ENCODE measurements around the gene HLA-DRB1.
"Not testable (repeated sequence)": the region's sequence is repeated elsewhere in the genome, so short reads cannot be mapped to it uniquely, and the experiment has no call there.

HLA-DRB1 gene

GRCh38 chr6:32562940-32563339, 26.7 kb downstream of the HLA-DRB1 start:
- DNase-seq (ENCODE audit: low read depth in 4 of 4, low spot score in 1 of 4), result no peak

DNA sequence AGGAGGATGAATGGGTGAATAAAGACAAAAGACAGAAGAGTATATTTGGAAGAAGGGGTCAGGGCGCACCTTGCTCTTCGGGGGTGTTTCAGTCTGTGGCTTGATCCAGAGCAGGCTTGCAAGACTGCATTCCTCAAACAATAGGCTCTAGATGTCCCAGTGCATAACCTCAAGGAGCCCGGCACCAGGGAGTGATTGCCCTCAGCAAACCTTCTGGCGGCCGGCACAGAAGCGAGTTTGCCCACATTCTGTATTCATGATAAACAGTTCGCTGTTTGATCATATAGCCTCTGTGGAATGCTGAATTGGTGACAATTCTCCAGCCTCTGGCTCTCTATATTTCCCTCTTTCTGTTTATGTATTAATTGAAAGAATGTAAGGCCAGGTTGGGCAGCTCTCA, 29.9 kb downstream of the HLA-DRB1 start:
- DNase-seq (ENCODE audit: low read depth in 4 of 4, low spot score in 1 of 4), result no peak

GRCh38 chr6:32558426-32559057, 31.1 kb downstream of the HLA-DRB1 start:
- DNase-seq (ENCODE audit: low read depth in 4 of 4, low spot score in 1 of 4), result no peak

- no peak for DNase-seq (ENCODE audit: low read depth in 4 of 4, low spot score in 1 of 4)
Measured at GRCh38 chr6:32554116-32554965, 35.3 kb downstream of the HLA-DRB1 start.

- DNase-seq (ENCODE audit: low read depth in 4 of 4, low spot score in 1 of 4), result no peak
Measured at GRCh38 chr6:32553037-32553742, 36.5 kb downstream of the HLA-DRB1 start.

DNA sequence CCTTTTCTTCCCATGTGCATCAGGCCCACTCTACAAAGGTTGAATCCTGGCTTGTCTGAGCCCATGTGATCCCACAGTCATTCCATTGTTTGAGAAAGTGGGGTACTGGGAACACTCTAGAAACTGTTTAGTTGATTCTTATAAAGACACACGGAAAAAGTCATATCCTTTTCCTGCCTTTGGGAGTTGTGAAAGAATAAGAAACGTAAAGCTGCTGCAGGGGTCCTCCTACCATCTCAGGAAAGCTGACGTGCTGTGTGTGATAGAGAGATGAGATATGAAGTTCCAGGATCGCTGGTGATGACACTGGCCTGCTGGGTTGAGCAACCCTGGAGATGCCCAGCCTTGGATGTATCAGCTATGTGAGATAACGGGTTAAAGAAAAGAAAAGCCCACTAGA, 38.2 kb downstream of the HLA-DRB1 start:
- DNase-seq (ENCODE audit: low read depth in 4 of 4, low spot score in 1 of 4), result no peak

- DNase-seq (ENCODE audit: low read depth in 4 of 4, low spot score in 1 of 4), result no peak
Measured at GRCh38 chr6:32539839-32540238, 49.8 kb downstream of the HLA-DRB1 start.

GRCh38 chr6:32530431-32530793, 59.2 kb downstream of the HLA-DRB1 start:
- DNase-seq (ENCODE audit: low read depth in 4 of 4, low spot score in 1 of 4), result not testable (repeated sequence)

GRCh38 chr6:32529697-32530430, 59.8 kb downstream of the HLA-DRB1 start, which contains the start of gene HLA-DRB5:
HLA-DRB5 (minus strand) TSS chr6:32530287; CDS start chr6:32530224, 63 bp downstream.
- no peak for DNase-seq (ENCODE audit: low read depth in 4 of 4, low spot score in 1 of 4)
